Measurements from ENCODE around the gene DZIP3. TPM values are rescaled to one million over a fixed set of nuclear protein-coding genes. Genes with fewer than 3 reads are reported as not detected.
A peak's percentile ranks its signal among the peaks of the same experiment; 100 is the strongest.

Gene DZIP3
- total RNA-seq, 3 donors from 2014 or later: 6.2 to 10.8 (median 9.8) TPM

GRCh38 chr3:108661699-108662098 lies 72.2 kb downstream of the DZIP3 start:
- no peak overlapping the region for H3K27ac ChIP-seq

GRCh38 chr3:108662142-108662738 lies 72.7 kb downstream of the DZIP3 start:
- Histone ChIP-seq H3K9me3 (peaks cover 0 to 3% of the 10 kb centered on the region in 2 donors), H3K4me1 (no peaks in the 10 kb centered on the region), H3K4me3 (peak overlapping the region in 1 of 3 donors; percentile 25), H3K27me3 (no peaks in the 10 kb centered on the region), H3K27ac (no peak overlapping the region), H3K36me3 (no peaks in the 10 kb centered on the region)
- intact Hi-C loops (cut with DNase I; ENCODE audit: low total_unique reads): no loop called here
- no peak for DNase-seq (ENCODE audit: low spot score in 2 of 2)
- TF ChIP-seq POLR2AphosphoS5 (IDR thresholded peaks at IDR 0.05) (no peak), POLR2A (IDR thresholded peaks at IDR 0.05) (no peak), CTCF (IDR thresholded peaks at IDR 0.05) (peak; percentile 54 to 70 (median 55))

More at GRCh38 chr3:108661699-108662098, 72.2 kb downstream of the DZIP3 start:
- TF ChIP-seq POLR2A (IDR thresholded peaks at IDR 0.05): no peak
- no peak for TF ChIP-seq CTCF (IDR thresholded peaks at IDR 0.05)
- TF ChIP-seq POLR2AphosphoS5 (IDR thresholded peaks at IDR 0.05): no peak
- no peak for DNase-seq (ENCODE audit: low spot score in 2 of 2)
- Histone ChIP-seq H3K4me1 (no peaks in the 10 kb centered on the region), H3K36me3 (no peaks in the 10 kb centered on the region), H3K4me3 (peak overlapping the region in 1 of 3 donors; percentile 25), H3K9me3 (peaks cover 0 to 3% of the 10 kb centered on the region in 2 donors), H3K27me3 (no peaks in the 10 kb centered on the region)
- intact Hi-C loops (cut with DNase I; ENCODE audit: low total_unique reads): no loop called here

GRCh38 chr3:108664266-108664665 lies 74.7 kb downstream of the DZIP3 start:
- intact Hi-C loops (cut with DNase I; ENCODE audit: low total_unique reads): no loop called here
- no peaks in the 10 kb centered on the region for H3K36me3 ChIP-seq
- TF ChIP-seq POLR2AphosphoS5 (IDR thresholded peaks at IDR 0.05) (no peak), POLR2A (IDR thresholded peaks at IDR 0.05) (no peak)

GRCh38 chr3:108667312-108667711 lies 77.8 kb downstream of the DZIP3 start:
- intact Hi-C loops (cut with DNase I; ENCODE audit: low total_unique reads): no loop called here
- H3K9me3 ChIP-seq: no peaks in the 10 kb centered on the region
- no peak overlapping the region for H3K27ac ChIP-seq
- TF ChIP-seq CTCF (IDR thresholded peaks at IDR 0.05): no peak
- no peak for TF ChIP-seq POLR2AphosphoS5 (IDR thresholded peaks at IDR 0.05)
- TF ChIP-seq POLR2A (IDR thresholded peaks at IDR 0.05): no peak
- no peaks in the 10 kb centered on the region for H3K4me1 ChIP-seq
- no peak overlapping the region for H3K4me3 ChIP-seq
- H3K27me3 ChIP-seq: no peaks in the 10 kb centered on the region
- H3K36me3 ChIP-seq: no peaks in the 10 kb centered on the region
- DNase-seq (ENCODE audit: low spot score in 2 of 2): no peak

More at GRCh38 chr3:108664266-108664665, 74.7 kb downstream of the DZIP3 start:
- Histone ChIP-seq H3K27me3 (no peaks in the 10 kb centered on the region), H3K9me3 (peaks cover 0 to 3% of the 10 kb centered on the region in 2 donors), H3K4me1 (no peaks in the 10 kb centered on the region), H3K27ac (no peak overlapping the region), H3K4me3 (no peak overlapping the region)
- DNase-seq (ENCODE audit: low spot score in 2 of 2): no peak

GRCh38 chr3:108669208-108669607 lies 79.7 kb downstream of the DZIP3 start:
- DNase-seq (ENCODE audit: low spot score in 2 of 2): no peak
- Histone ChIP-seq H3K9me3 (no peaks in the 10 kb centered on the region), H3K4me3 (no peak overlapping the region), H3K4me1 (no peaks in the 10 kb centered on the region), H3K27me3 (no peaks in the 10 kb centered on the region), H3K36me3 (no peaks in the 10 kb centered on the region), H3K27ac (no peak overlapping the region)
- TF ChIP-seq POLR2AphosphoS5 (IDR thresholded peaks at IDR 0.05) (no peak), POLR2A (IDR thresholded peaks at IDR 0.05) (no peak), CTCF (IDR thresholded peaks at IDR 0.05) (no peak)
- intact Hi-C loops (cut with DNase I; ENCODE audit: low total_unique reads): no loop called here

All from breast epithelium (tissue), 4 donors.